Liver (tissue), 9 donors: ENCODE data around the gene LTBP4. TPM values are rescaled to one million over a fixed set of nuclear protein-coding genes. Genes with fewer than 3 reads are reported as not detected.
A peak's percentile ranks its signal among the peaks of the same experiment; 100 is the strongest.

Source experiments
- DNase-seq: peaks from one replicate; pipeline ENCODE4 v3.0.0-alpha.2; 2017; ENCODE audit warnings: low spot score
- H3K27ac ChIP-seq, 2 donors: one replicate each; pipeline ENCODE4 v1.7.0; 2013; ENCODE audit warnings: inconsistent platforms in 2 of 2, low read length in 2 of 2, control low read depth in 1 of 2, low read depth in 1 of 2, mild to moderate bottlenecking in 1 of 2
- H3K27me3 ChIP-seq, 4 donors: one replicate each; pipeline versions ENCODE4 v1.6.1 to v1.7.0; 2013; ENCODE audit warnings: low read length in 3 of 4, inconsistent platforms in 1 of 4, mild to moderate bottlenecking in 1 of 4, moderate library complexity in 1 of 4; ENCODE audit not compliant: control insufficient read depth in 4 of 4, insufficient read depth in 4 of 4
- H3K36me3 ChIP-seq, 4 donors: one replicate each; pipeline versions ENCODE4 v1.6.1 to v1.7.0; 2013; ENCODE audit warnings: low read length in 3 of 4, mild to moderate bottlenecking in 3 of 4, low read depth in 1 of 4, moderate library complexity in 1 of 4; ENCODE audit not compliant: control insufficient read depth in 4 of 4, insufficient read depth in 3 of 4
- H3K4me1 ChIP-seq, 4 donors: one replicate each; pipeline versions ENCODE4 v1.6.1 to v1.7.0; 2013; ENCODE audit warnings: low read length in 3 of 4, mild to moderate bottlenecking in 3 of 4, moderate library complexity in 1 of 4; ENCODE audit not compliant: control insufficient read depth in 4 of 4, insufficient read depth in 4 of 4
- H3K4me3 ChIP-seq, 3 donors: one replicate each; pipeline versions ENCODE4 v1.6.1 to v1.7.0; 2013; ENCODE audit warnings: low read length in 3 of 3, control low read depth in 1 of 3, low read depth in 1 of 3, mild to moderate bottlenecking in 1 of 3
- H3K9ac ChIP-seq, 2 donors: one replicate each; pipeline ENCODE4 v1.7.0; 2013; ENCODE audit warnings: low read length in 2 of 2, mild to moderate bottlenecking in 2 of 2, moderate library complexity in 2 of 2, control low read depth in 1 of 2, low read depth in 1 of 2
- H3K9me3 ChIP-seq, 4 donors: one replicate each; pipeline versions ENCODE4 v1.6.1 to v1.7.0; 2013; ENCODE audit warnings: low read length in 3 of 4; ENCODE audit not compliant: control insufficient read depth in 4 of 4
- CTCF ChIP-seq: fragments of 150-350 bp; IDR thresholded peaks from 2 replicates; pipeline ENCODE4 v1.5.1; 2017; ENCODE audit warnings: improper control_type of control experiment, low read depth, low read length; ENCODE audit not compliant: missing input control
- EGR1 ChIP-seq, 2 donors: IDR thresholded peaks; 2 replicates each; pipeline ENCODE4 v1.6.1; 2016 to 2018; ENCODE audit warnings: antibody characterized with exemption in 2 of 2, low read depth in 2 of 2
- FOXA2 ChIP-seq: IDR thresholded peaks from 2 replicates; pipeline ENCODE4 v1.6.1; 2016; ENCODE audit warnings: antibody characterized with exemption
- GABPA ChIP-seq, 2 donors: IDR thresholded peaks in 1 of 2; conservative IDR thresholded peaks in 1 of 2; 2 replicates each; pipeline ENCODE4 v1.6.1; 2016; ENCODE audit warnings: antibody characterized with exemption in 2 of 2, mild to moderate bottlenecking in 1 of 2, moderate library complexity in 1 of 2
- HNF4A ChIP-seq, 2 donors: conservative IDR thresholded peaks; 2 replicates each; pipeline ENCODE4 v1.6.1; 2016; ENCODE audit warnings: antibody characterized with exemption in 2 of 2, mild to moderate bottlenecking in 2 of 2
- HNF4G ChIP-seq: IDR thresholded peaks from 2 replicates; pipeline ENCODE4 v1.6.1; 2016; ENCODE audit warnings: antibody characterized with exemption
- JUND ChIP-seq, 2 donors: IDR thresholded peaks; 2 replicates each; pipeline ENCODE4 v1.6.1; 2016; ENCODE audit warnings: antibody characterized with exemption in 2 of 2
- MAX ChIP-seq: IDR thresholded peaks from 2 replicates; pipeline ENCODE4 v1.6.1; 2016; ENCODE audit warnings: antibody characterized with exemption
- NR2F2 ChIP-seq: IDR thresholded peaks from 2 replicates; pipeline ENCODE4 v1.6.1; 2016; ENCODE audit warnings: antibody characterized with exemption
- RAD21 ChIP-seq, 2 donors: IDR thresholded peaks; 2 replicates each; pipeline ENCODE4 v1.6.1; 2016; ENCODE audit warnings: antibody characterized with exemption in 2 of 2, mild to moderate bottlenecking in 2 of 2
- RXRA ChIP-seq, 2 donors: IDR thresholded peaks; 2 replicates each; pipeline ENCODE4 v1.6.1; 2017 to 2018; ENCODE audit warnings: antibody characterized with exemption in 2 of 2, mild to moderate bottlenecking in 1 of 2
- SP1 ChIP-seq: IDR thresholded peaks from 2 replicates; pipeline ENCODE4 v1.6.1; 2018; ENCODE audit warnings: antibody characterized with exemption, mild to moderate bottlenecking
- TAF1 ChIP-seq: conservative IDR thresholded peaks from 2 replicates; pipeline ENCODE4 v1.6.1; 2016; ENCODE audit warnings: antibody characterized with exemption, mild to moderate bottlenecking
- YY1 ChIP-seq: IDR thresholded peaks from 2 replicates; pipeline ENCODE4 v1.6.1; 2016; ENCODE audit warnings: antibody characterized with exemption, mild to moderate bottlenecking
- ZBTB33 ChIP-seq: IDR thresholded peaks from 2 replicates; pipeline ENCODE4 v1.6.1; 2016; ENCODE audit warnings: antibody characterized with exemption
- WGBS: extraction: QIAGEN DNeasy Blood & Tissue Kit; methylation state at CpG from one replicate; pipeline ENCODE4 v1.1.7; 2013; 5-methylcytosine and 5-hydroxymethylcytosine counted together
- polyA plus RNA-seq, 2 donors: library from polyadenylated mRNA; stranded (reverse) in 1 of 2; unstranded in 1 of 2; fragments of 200-250 nt in 1 of 2; fragments of >200 nt in 1 of 2; fragmentation: Nextera tagmentation in 1 of 2; extraction: Ambion mirVana in 1 of 2; gene quantifications; one replicate each; pipeline versions ENCODE4 v1.2.1 to v1.2.3, GENCODE V29; 2013 to 2015
- total RNA-seq, 2 donors: library from RNA; depleted of rRNA; stranded (reverse); fragments of >200 nt; gene quantifications; one replicate each; pipeline ENCODE4 v1.2.3, GENCODE V29; 2014
- TF ChIP-seq, protein P1 (sequence below): IDR thresholded peaks from 2 replicates; pipeline ENCODE4 v1.6.1; 2016; ENCODE audit warnings: antibody characterized with exemption
- TF ChIP-seq, protein P2 (sequence below): IDR thresholded peaks from 2 replicates; pipeline ENCODE4 v1.6.1; 2016; ENCODE audit warnings: antibody characterized with exemption, mild to moderate bottlenecking
- donor health status: healthy.
- donor health status: healthy.
- donor health status: healthy.
- donor health status: healthy.
- donor health status: healthy.

The LTBP4 gene
- total and polyA plus RNA-seq, 4 donors, result 9.6 to 28.7 (median 17.8) TPM

- H3K4me3 ChIP-seq, result no peak overlapping the region
- no peaks in the 10 kb centered on the region for H3K9me3 ChIP-seq
- no peak overlapping the region for H3K9ac ChIP-seq
- H3K27ac ChIP-seq, result no peak overlapping the region
- WGBS, result 3% methylated on average over 46 of the region's 46 CpGs
- TF ChIP-seq CTCF (peak; percentile 93), RAD21 (IDR thresholded peaks at IDR 0.05) (peak; percentile 94 to 98), GABPA (IDR thresholded peaks at IDR 0.05 in 1 of 2, conservative IDR thresholded peaks at IDR 0.05 in 1 of 2) (no peak)
- peaks cover 0 to 34% (median 14%) of the 10 kb centered on the region in 4 donors for H3K4me1 ChIP-seq
- DNase-seq, result peak; percentile 92
- peaks cover 0 to 12% (median 4%) of the 10 kb centered on the region in 4 donors for H3K27me3 ChIP-seq
- H3K36me3 ChIP-seq, result no peaks in the 10 kb centered on the region
These were observed 2.9 kb upstream of the LTBP4 start for GRCh38 chr19:40598121-40598917.

DNA sequence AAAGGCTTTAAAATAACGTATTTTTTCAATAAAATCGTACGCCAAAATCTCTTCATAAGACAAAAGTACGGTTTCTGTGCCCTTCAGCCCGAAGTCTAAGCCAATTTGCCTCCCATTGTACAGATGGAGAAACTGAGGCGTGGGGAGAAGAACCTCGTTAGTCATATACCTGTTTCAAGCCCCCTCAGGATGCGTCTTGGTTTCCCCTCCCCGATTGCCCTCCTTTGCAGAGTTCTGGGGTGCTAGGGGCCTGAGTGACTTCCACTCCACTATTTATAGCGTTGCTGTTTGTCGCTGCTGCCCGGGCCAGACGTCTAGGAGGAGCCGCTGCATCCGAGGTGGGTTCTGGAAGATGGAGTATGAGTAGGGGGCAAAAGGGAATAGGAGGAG is 2.3 kb upstream of the LTBP4 start:
- TF ChIP-seq HNF4A (conservative IDR thresholded peaks at IDR 0.05) (no peak), JUND (IDR thresholded peaks at IDR 0.05) (no peak), TAF1 (no peak), MAX (no peak), ZBTB33 (no peak), RXRA (IDR thresholded peaks at IDR 0.05) (no peak), GABPA (IDR thresholded peaks at IDR 0.05 in 1 of 2, conservative IDR thresholded peaks at IDR 0.05 in 1 of 2) (no peak), HNF4G (no peak), RAD21 (IDR thresholded peaks at IDR 0.05) (no peak), EGR1 (IDR thresholded peaks at IDR 0.05; ENCODE audit: low read depth in 2 of 2) (no peak), YY1 (no peak), CTCF (no peak), FOXA2 (no peak), SP1 (no peak), NR2F2 (no peak)
- TF ChIP-seq, protein P1, sequence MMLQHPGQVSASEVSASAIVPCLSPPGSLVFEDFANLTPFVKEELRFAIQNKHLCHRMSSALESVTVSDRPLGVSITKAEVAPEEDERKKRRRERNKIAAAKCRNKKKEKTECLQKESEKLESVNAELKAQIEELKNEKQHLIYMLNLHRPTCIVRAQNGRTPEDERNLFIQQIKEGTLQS, result no peak
- TF ChIP-seq, protein P2, sequence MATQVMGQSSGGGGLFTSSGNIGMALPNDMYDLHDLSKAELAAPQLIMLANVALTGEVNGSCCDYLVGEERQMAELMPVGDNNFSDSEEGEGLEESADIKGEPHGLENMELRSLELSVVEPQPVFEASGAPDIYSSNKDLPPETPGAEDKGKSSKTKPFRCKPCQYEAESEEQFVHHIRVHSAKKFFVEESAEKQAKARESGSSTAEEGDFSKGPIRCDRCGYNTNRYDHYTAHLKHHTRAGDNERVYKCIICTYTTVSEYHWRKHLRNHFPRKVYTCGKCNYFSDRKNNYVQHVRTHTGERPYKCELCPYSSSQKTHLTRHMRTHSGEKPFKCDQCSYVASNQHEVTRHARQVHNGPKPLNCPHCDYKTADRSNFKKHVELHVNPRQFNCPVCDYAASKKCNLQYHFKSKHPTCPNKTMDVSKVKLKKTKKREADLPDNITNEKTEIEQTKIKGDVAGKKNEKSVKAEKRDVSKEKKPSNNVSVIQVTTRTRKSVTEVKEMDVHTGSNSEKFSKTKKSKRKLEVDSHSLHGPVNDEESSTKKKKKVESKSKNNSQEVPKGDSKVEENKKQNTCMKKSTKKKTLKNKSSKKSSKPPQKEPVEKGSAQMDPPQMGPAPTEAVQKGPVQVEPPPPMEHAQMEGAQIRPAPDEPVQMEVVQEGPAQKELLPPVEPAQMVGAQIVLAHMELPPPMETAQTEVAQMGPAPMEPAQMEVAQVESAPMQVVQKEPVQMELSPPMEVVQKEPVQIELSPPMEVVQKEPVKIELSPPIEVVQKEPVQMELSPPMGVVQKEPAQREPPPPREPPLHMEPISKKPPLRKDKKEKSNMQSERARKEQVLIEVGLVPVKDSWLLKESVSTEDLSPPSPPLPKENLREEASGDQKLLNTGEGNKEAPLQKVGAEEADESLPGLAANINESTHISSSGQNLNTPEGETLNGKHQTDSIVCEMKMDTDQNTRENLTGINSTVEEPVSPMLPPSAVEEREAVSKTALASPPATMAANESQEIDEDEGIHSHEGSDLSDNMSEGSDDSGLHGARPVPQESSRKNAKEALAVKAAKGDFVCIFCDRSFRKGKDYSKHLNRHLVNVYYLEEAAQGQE, result no peak
- peak overlapping the region in 1 of 2 donors; percentile 46 for H3K27ac ChIP-seq
- H3K9ac ChIP-seq, result no peak overlapping the region
- H3K4me3 ChIP-seq, result no peak overlapping the region
- no peaks in the 10 kb centered on the region for H3K36me3 ChIP-seq
- peaks cover 0 to 12% (median 4%) of the 10 kb centered on the region in 4 donors for H3K27me3 ChIP-seq
- H3K4me1 ChIP-seq, result peaks cover under 1 to 40% (median 15%) of the 10 kb centered on the region in 4 donors
- 12% methylated on average over 15 of the region's 15 CpGs for WGBS
- H3K9me3 ChIP-seq, result no peaks in the 10 kb centered on the region
- DNase-seq, result no peak
